Nephron (organoid): ENCODE results near the gene ACTR1A.
"Not testable (repeated sequence)": the region's sequence is repeated elsewhere in the genome, so short reads cannot be mapped to it uniquely, and the experiment has no call there.

Experiments used
- H3K27ac Mint-ChIP-seq, 3 experiments: 2 replicates each; pipeline ENCODE4 v1.8.0; 2020; ENCODE audit warnings: mixed read lengths in 3 of 3, mild to moderate bottlenecking in 2 of 3, moderate library complexity in 1 of 3
- H3K27me3 Mint-ChIP-seq: 2 replicates; pipeline ENCODE4 v1.8.0; 2021; ENCODE audit warnings: low read depth, mild to moderate bottlenecking, moderate library complexity, mixed read lengths
- H3K36me3 Mint-ChIP-seq: 2 replicates; pipeline ENCODE4 v1.8.0; 2020; ENCODE audit warnings: low read depth, mixed read lengths
- H3K4me1 Mint-ChIP-seq: 2 replicates; pipeline ENCODE4 v1.8.0; 2020; ENCODE audit warnings: mixed read lengths
- H3K4me3 Mint-ChIP-seq, 3 experiments: 2 replicates each; pipeline ENCODE4 v1.8.0; 2020; ENCODE audit warnings: mild to moderate bottlenecking in 3 of 3, mixed read lengths in 3 of 3, moderate library complexity in 2 of 3
- H3K9me3 Mint-ChIP-seq: 2 replicates; pipeline ENCODE4 v1.8.0; 2020; ENCODE audit warnings: mixed read lengths
- TF ChIP-seq, protein P1 (sequence below), 3 experiments: fragments of 200-600 bp; sonication (generic); IDR thresholded peaks; one replicate each; pipeline ENCODE4 v1.5.0; 2021; ENCODE audit warnings: antibody characterized with exemption in 3 of 3; ENCODE audit not compliant: unreplicated experiment in 3 of 3

ACTR1A gene

DNA sequence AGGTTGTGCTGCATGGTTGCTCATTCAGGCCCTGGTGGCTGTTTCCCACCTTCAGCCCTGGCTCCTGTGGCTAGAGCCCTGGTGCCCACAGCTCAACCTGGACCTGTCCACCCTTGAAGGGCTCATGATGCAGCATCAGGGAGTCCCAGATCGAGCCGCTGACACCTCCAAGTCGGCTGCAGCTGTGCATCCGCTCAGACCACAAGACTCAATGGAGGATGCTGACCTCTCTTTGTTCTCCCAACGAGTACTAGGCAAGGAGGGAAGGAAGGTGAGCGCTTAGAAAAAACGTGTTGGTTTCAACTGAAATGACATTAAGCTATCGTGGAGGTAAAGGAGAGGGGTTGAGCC lies 41.7 kb downstream of the ACTR1A start:
- Mint-ChIP-seq H3K4me1 (peaks cover 19% of the 10 kb centered on the region), H3K9me3 (no peaks in the 10 kb centered on the region), H3K36me3 (no peaks in the 10 kb centered on the region), H3K27me3 (peaks cover 35% of the 10 kb centered on the region), H3K4me3 (peak overlapping the region; percentile 75 to 91 (median 76)), H3K27ac (peak overlapping the region in 2 of 3 experiments; percentile 1 to 58)
- TF ChIP-seq, protein P1, sequence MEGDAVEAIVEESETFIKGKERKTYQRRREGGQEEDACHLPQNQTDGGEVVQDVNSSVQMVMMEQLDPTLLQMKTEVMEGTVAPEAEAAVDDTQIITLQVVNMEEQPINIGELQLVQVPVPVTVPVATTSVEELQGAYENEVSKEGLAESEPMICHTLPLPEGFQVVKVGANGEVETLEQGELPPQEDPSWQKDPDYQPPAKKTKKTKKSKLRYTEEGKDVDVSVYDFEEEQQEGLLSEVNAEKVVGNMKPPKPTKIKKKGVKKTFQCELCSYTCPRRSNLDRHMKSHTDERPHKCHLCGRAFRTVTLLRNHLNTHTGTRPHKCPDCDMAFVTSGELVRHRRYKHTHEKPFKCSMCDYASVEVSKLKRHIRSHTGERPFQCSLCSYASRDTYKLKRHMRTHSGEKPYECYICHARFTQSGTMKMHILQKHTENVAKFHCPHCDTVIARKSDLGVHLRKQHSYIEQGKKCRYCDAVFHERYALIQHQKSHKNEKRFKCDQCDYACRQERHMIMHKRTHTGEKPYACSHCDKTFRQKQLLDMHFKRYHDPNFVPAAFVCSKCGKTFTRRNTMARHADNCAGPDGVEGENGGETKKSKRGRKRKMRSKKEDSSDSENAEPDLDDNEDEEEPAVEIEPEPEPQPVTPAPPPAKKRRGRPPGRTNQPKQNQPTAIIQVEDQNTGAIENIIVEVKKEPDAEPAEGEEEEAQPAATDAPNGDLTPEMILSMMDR (IDR thresholded peaks at IDR 0.05; ENCODE audit: unreplicated experiment in 3 of 3): no peak

DNA sequence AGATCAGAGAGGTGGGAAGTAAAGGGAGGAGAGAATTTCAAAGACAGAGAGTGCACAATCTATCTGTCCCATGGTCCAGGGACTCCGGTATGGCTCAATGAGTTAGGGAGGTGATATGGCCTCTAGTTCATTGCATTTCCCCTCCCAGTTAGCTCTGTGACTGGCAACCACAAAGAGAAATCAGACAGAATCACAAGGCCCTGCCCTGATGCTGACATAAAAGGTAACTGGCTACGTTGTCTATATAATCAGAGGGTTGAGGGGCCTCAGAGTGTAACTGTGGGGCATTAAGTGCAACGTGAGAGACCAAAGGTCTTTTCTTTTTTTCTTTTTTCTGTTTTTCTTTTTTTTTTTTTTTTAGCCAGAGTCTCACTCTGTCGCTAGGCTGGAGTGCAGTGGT lies 43.9 kb downstream of the ACTR1A start:
- peaks cover 19% of the 10 kb centered on the region for H3K4me1 Mint-ChIP-seq
- no peaks in the 10 kb centered on the region for H3K36me3 Mint-ChIP-seq
- TF ChIP-seq, protein P1 (IDR thresholded peaks at IDR 0.05; ENCODE audit: unreplicated experiment in 3 of 3): no peak
- peak overlapping the region in 1 of 3 experiments; percentile 20 for H3K27ac Mint-ChIP-seq
- peak overlapping the region in 1 of 3 experiments; percentile 31 for H3K4me3 Mint-ChIP-seq
- H3K27me3 Mint-ChIP-seq: peaks cover 30% of the 10 kb centered on the region
- no peaks in the 10 kb centered on the region for H3K9me3 Mint-ChIP-seq

DNA sequence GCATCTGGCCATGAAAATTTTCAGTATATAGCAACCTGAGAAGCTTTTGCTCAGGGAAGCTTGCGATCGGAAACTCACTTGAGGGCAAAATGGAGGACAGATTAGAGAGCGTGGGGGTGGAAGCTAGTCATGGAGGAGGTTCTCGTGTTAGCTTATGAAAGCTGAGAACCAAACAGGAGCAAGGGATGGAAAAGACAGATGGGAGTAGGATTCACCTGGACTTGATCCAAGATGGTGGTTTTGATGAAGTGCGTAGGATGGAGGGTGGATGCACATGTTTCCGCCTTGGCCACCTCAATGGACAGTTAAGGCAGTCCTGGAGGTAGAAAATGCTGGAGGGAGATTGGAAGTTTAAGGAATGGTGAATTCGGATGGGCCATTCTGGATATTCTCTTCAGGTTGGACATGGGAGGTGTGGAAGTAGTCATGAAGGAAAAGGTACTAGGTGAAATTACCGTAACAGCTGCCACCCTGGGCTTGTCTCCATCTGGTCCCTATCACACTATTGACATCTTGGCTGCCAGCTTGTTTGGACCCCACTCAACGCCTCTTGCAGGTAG lies 44.8 kb downstream of the ACTR1A start:
- Mint-ChIP-seq H3K9me3 (no peaks in the 10 kb centered on the region), H3K27ac (no peak overlapping the region), H3K27me3 (peaks cover 22% of the 10 kb centered on the region), H3K36me3 (peaks cover 5% of the 10 kb centered on the region), H3K4me1 (peaks cover 16% of the 10 kb centered on the region), H3K4me3 (no peak overlapping the region)
- TF ChIP-seq, protein P1 (IDR thresholded peaks at IDR 0.05; ENCODE audit: unreplicated experiment in 3 of 3): no peak

DNA sequence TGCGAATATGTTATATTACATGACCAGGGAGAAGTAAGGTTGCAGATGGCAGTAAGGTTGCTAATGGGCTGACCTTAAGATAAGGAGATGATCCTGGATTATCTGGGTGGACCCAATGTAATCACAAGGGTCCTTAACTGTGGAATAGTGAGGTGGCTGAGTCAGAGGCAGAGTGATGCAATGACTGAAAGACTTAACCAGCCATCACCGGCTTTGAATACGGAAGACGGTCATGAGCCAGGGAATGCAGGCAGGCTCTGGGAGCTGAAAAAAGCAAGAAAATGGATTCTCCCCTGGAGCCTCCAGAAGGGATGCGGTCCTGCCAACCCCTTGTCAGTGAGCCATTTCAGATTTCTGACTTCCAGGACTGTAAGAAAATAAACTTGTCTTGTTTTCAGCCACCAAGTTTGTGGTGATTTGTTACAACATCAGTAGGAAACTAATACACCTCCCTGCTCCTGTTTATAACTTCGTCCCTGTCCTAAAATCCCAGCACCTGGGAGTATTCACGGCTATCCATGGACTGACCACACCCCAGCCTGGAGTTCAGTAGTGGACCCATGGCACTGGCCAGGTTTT lies 46.5 kb downstream of the ACTR1A start:
- Mint-ChIP-seq H3K36me3 (peaks cover 5% of the 10 kb centered on the region), H3K27ac (no peak overlapping the region), H3K4me1 (peaks cover 4% of the 10 kb centered on the region), H3K27me3 (peaks cover 8% of the 10 kb centered on the region), H3K9me3 (no peaks in the 10 kb centered on the region), H3K4me3 (no peak overlapping the region)
- TF ChIP-seq, protein P1 (IDR thresholded peaks at IDR 0.05; ENCODE audit: unreplicated experiment in 3 of 3): no peak

DNA sequence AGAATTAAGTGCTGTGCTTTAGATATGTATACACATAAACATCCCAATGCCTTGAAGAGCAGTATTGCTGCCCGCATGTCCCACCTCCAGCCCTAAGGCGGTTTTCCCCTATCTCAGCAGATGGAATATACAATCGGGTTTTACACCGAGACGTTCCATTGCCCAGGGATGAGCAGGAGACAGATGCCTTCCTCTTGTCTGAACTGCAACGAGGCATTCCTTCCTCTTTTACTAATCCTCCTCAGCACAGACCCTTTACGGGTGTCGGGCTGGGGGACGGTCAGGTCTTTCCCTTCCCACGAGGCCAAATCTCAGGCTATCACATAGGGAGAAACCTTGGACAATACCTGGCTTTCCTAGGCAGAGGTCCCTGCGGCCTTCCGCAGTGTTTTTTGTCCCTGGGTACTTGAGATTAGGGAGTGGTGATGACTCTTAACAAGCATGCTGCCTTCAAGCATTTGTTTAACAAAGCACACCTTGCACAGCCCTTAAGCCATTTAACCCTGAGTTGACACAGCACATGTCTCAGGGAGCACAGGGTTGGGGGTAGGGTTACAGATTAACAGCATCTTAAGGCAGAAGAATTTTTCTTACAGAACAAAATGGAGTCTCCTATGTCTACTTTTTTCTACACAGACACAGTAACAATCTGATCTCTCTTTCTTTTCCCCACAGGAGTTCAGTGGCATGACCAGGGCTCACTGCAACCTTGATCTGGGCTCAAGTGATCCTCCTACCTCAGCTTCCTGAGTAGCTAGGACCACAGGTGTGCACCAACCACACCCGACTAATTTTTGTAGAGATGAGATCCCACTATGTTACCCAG lies 47.6 kb downstream of the ACTR1A start:
- not testable (repeated sequence) for H3K9me3 Mint-ChIP-seq, H3K27me3 Mint-ChIP-seq, H3K4me1 Mint-ChIP-seq, H3K36me3 Mint-ChIP-seq
- peak overlapping the region; percentile 14 to 49 (median 26) for H3K4me3 Mint-ChIP-seq
- peak overlapping the region in 1 of 3 experiments; percentile 77 for H3K27ac Mint-ChIP-seq

DNA sequence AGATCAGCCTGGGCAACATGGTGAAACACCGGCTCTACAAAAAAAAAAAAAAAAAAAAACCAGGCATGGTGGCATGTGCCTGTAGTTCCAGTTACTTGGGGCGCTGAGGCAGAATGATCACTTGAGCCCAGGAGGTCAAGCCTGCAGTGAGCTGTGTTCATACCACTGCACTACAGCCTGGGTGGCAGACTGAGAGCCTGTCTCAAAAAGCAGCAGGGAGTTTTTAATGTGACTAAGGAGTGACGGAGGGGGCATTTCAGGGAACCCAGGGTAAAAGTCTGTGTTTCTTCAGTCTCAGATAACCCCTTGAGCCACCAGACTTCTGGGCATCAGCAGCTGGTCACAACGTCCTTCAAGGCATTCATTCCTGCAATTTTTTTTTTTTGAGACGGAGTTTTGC lies 49.0 kb downstream of the ACTR1A start:
- H3K27ac Mint-ChIP-seq: no peak overlapping the region
- TF ChIP-seq, protein P1 (IDR thresholded peaks at IDR 0.05; ENCODE audit: unreplicated experiment in 3 of 3): no peak
- no peaks in the 10 kb centered on the region for H3K9me3 Mint-ChIP-seq
- peaks cover 5% of the 10 kb centered on the region for H3K36me3 Mint-ChIP-seq
- H3K27me3 Mint-ChIP-seq: peaks cover 3% of the 10 kb centered on the region
- H3K4me3 Mint-ChIP-seq: no peak overlapping the region
- H3K4me1 Mint-ChIP-seq: peaks cover 7% of the 10 kb centered on the region
